ENCODE data around the gene NYAP2.

Gene NYAP2

DNA sequence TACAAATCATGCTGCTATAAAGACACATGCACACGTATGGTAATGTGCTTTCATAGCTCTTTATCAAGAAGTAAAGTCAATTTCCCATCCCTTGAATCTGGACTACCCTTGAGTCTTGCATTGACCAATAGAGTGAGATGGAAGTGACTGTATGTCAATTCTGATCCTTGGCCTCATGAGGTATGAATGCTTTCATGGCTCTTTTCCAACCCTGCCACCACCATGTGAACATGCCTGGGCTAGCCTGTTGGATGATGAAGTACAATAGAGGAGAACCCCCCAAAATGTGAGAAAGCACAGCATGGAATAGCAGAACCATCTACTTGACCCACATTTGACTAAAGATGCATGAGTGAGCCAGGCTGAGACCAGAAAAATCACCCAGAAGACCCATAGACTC lies 237.0 kb downstream of the NYAP2 start:
- DNase-seq, result no peak

DNA sequence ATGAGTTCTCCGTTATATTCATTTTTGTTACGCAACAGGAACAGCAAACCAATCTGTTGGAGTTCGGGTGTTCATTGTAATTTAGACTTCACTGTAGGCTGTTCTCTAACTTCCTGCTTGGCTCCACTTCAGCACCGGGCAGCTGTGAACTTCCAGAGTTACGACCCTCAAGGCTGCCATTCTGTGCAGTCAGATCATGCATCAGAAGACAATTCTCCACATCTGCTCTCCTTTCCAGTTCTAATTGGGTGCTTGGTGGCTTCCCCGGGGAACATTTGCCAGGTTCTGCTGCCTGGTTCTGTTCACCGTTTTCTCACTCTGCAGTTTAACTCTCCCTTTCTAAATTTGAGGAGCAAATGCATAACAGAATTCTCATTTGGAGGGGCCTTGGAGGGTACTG lies 237.7 kb downstream of the NYAP2 start:
- DNase-seq, result no peak

DNA sequence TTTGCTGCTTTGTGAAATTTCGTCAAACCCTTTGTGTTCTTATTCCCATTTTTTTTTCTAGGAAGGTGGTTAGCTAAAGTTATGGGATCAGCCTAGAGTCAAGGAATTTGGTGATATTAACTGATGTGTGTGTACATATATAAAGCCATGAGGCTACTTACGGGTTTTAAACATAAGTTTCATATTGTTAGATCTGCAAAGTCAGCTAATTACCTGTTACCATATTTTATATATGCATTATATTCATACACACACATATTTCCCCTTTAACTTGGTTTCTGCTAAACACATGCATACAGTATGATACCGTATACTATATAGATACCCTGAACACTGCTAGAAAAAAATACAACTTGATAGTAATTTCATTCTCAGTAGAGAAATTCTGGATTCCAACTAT lies 241.0 kb downstream of the NYAP2 start:
- DNase-seq, result no peak

DNA sequence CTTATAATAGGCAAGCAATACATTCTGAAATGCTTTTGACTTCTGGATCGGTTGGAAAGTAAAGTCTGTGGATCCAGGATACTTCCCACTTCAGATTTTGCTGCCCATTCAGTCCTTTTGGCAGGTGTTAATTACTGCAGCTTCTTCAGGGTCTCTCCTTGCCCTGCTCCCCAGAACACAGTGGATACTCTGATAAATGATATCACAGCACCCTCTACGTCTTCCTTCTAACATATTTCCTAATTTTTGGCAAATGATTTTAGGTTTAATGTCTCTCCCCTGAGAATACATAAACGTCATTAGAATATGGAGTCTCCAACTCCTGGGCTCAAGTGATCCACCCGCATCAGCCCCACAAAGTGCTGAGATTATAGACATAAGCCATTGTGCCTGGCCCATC lies 249.8 kb downstream of the NYAP2 start:
- DNase-seq, result no peak

DNA sequence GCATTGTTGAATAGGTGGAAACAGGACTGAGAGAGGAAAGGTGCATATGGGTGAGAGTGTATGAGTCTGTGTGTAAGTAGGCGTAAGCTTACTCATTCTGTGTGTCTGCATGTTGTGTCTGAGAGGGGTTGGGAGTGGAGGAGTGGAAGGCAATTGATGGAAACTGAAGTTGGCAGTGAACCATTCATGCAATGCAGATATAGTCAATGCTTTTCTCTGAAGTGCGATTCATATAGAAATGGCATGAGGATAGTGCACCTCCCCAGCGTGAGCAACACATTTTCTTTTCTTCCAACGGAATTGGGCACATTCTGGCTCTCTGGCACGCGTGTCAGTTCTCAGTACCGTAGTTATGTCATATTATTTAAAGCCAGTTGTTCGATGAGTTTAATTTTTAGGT lies 250.5 kb downstream of the NYAP2 start:
- no peak for DNase-seq

DNA sequence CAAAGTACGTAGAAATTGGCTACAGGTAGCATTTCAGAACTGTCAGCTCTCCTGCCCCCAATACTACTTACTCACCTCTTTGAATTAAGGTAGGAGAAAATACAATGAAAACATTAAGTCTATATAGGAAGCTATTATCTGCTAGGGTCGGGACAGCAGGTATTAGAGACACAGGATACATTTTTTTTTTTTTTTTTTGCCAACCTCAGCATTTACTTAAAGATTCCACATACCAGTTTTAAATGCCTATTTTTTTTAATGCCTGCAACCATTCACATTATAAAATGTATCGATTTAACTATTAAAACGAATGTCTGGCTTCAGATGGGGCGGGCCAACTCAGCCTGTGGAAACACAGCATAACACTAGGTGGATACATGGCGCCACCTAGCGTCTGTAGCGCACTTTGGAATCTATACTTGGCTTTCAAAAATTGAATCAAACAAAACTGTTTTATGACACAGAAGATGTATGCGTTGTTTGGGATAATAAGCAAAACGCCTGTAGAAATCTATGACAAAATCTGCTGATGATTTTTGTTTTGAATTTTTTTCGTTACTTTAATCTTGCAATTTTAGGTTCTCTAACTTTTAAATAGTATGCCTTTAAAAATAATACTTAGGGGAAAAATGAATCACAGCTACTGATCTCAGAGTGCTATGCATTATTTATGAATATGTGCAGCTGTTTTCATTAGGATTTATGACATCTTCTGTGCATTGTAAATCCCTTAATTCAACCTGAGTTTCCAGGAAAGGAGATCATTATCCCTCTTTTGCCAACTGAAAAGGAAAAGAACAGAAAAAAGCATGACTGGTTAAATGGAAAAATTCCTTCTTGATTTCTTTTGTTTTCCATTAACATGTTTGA lies 261.0 kb downstream of the NYAP2 start:
- peak; percentile 19 for DNase-seq

DNA sequence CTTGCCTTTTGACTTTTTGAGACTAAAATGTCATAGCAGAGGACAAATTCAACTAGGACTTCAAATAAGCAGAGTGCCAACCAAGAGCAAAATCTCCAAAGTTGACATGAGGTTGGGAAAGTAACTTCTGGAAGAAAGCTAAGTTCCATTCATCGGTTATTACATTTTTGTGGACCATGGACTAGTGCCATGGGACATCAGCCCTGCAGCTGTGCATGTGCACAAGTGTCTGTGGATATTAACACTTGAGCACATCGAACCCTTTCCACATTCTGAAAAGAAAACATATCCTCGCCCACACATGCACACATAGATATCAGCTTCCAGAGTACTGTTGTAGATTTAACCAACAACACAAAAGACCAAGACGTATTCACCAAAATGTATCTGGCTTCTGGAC lies 262.6 kb downstream of the NYAP2 start:
- DNase-seq, result no peak

DNA sequence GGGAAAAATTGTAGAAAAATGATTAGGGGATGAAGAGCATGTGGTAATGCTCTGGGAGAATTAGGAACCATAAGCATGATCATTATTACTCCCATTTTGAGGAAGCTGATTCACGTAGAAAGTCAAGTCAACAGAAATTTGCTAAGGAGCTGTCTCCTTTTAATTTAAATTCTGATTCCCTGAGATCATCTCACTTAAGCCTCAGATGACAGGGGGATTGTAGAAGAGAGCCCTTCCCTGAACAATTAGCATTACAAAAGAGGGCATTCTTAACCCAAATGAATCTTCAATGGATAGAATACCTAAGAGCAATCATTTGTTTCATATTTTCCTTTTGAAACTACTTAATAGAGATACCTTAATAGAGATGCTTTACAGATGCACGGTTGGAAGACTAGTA lies 267.9 kb downstream of the NYAP2 start:
- DNase-seq, result no peak

DNA sequence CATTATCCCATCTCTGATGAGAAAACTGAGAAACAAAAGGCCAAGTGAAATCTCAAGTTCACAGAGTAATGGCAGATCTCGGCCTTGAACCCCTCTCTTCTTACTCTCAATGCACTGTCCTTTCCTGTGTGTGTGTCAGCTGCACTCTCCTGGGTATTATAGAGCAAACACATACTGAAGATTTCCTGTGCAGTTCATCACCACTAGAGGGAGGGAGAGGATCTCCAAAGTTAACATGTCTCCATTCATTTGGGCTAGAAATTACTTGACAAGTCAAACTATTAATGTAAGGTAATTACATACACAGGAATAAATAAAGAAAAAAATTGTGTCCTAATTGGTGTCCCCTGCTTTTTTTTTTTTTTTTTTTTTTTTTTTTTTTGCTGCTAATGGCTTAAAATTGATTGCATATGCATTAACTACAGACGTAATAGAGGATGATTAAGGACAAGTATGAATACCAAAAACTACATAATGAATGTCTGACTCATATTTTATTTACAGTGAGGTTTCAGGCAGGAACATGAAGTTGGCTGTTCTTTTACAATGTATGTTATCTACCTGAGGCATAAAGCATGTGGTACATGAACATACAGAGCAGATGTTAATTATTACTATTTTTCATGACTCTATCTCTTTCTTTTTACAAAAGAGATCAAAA lies 269.2 kb downstream of the NYAP2 start:
- peak; percentile 29 for DNase-seq

DNA sequence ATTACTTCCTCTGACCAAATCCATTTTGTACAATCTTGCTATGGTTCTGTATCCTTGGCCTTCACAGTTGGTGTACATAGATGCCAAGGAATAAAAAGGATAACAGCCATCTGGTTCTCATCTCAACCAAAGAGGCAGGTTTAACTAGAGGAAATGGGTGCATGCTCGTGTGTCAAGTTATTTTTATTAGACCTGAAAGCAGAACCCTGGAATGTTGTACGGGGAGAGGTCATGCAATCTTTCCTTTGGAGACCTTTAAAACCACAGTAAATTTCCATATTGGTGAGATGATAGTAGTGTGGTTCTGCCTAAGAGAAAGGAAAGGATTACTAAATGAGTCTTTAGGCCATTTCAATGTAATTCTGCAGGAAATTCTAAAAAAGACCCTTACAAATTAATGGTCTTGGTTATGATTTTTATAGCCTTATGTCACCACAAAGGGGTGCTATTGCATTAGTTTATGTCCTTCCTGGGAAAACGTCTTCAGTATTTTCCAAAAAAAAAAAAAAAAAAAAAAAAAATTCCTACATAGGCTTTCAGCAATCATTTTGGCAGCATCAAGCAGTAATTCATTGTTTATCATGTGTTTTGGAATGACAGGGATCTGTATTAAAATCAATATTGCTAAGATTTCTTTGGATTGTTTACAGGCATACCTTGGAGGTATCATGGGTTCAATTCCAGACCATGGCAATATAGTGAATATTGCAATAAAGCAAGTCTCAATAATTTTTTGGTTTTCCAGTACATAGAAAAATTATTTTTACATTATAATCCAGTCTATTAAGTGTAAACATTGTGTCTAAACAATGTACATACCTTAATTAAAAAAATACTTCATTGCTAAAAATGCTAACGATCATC lies 270.8 kb downstream of the NYAP2 start:
- no peak for DNase-seq

DNA sequence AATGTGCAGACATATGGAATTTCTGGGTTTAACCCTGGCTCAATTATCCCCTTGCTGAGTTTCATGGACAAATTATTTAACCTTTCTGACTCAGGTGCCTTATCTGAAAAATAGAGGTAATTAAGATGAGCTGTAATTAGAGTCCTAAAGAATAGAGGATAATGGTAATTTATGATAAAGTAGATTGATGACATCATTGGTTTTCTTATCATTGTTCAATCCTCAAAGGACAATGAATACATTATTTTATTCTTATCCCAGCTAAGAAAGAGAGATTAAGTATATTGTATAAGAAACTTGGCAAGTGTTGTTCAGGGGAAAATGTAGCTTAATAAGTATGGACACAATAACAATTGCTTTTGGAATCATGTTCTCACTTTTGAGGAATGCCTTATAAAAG lies 279.3 kb downstream of the NYAP2 start:
- no peak for DNase-seq

DNA sequence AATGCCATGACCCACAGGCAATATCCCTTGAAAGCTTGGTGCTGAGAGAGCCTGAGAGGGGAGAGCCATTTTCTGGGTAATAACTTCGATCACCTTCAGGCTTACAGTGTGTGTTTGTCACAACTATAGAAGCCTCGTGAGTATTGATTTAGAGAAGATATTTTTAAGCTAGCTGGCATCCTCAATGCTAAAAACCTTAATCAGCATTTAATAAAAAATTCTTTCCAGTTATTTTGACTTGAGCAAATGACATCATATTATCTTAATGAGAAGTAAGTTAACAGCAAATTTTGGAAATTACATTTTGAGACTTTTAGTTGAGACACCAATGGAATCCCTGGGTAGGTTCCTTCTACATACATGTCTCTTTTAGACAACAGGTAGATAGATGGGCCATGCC lies 283.7 kb downstream of the NYAP2 start:
- DNase-seq, result no peak

DNA sequence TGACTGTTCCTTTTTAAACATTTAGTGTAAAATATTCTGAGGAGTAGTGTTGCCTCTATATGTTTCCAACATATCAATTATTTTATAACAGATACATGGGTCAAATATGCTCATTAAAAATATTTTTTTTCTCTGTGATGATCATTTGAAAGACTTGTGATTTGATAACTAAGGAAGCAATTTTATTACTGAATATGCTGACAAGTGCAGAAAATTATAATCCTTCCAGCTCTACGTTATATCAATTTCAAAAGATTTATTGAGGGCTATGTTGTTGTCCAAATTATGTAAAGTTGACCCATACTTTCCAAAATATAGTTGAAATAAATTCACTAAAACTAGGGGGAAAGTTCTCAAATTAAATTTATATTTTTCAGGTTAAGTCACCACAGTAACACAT lies 290.6 kb downstream of the NYAP2 start:
- no peak for DNase-seq

DNA sequence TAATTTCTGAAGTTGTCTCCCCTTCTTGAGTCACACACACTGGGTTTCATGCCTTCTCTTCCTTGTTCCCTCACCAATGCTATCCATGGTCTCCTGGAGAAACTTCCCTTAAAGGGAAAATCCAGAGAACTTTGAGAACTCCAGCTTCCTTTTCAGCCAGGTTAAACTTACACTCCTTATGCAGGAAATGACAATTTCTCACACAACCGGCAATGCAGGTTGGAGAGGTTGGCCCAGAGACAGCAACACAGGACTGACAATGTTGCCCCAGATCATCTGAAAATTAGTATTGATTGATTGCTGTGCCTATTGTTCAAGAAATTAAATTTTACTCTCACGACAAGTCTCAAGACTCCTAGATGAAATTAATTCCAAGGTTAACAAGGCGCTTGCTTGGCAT lies 292.2 kb downstream of the NYAP2 start:
- DNase-seq, result no peak

DNA sequence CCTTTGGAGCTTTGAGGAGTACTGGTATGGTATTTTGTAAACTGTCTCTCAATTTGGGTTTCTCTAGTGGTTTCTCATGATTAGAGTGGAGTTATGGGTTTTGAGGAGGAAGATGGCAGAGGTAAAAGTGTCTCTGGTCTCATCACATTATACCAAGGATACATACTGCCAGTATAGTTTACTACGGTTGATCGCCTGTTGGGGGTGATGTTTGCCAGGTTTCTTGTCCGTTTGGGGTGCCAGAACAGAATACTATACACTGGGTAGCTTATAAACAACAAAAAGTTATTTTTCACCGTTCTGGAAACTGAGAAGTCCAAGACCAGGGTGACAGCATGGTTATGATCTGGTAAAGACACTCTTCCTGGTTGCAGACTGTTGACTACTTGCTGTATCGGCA lies 293.7 kb downstream of the NYAP2 start:
- no peak for DNase-seq

DNA sequence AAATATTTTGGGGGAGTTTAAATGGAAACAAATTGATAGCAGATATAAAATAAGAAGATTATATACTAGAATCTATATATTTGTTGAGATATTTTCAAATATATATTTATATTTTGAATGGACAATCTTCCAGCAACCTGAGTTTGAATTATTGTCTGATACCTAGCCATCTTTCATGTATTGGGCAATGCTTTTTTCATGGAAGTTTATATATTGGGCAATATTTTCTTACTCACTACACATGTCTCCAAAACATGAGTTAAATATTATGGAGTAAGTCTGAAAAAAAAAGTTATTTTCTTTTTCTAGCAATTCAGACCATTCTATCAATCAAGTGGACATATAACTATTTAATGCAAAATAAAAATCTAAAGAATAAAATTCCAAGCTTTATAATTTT lies 295.2 kb downstream of the NYAP2 start:
- no peak for DNase-seq

DNA sequence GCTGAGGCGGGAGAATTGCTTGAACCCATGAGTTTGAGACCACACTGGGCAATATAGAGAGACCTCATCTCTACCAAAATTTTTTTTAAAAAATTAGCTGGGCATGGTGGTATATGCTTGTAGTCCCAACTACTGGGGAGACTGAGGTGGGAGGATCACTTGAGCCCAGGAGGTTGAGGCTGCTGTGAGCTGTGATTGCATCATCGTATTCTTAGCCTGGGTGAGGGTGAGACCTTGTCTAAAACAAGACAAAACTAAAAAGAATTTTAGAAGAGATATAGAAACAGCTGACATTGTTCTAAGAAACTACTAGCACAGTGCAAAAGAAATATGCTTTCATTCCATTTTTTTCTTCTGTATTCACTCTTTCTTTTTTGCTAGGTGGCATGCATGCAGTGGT lies 298.4 kb downstream of the NYAP2 start:
- no peak for DNase-seq

Data from NCI-H226 (cell line).